Endothelial cell of umbilical vein (primary cell): ENCODE results near the gene PYHIN1.

Experiments
- GATA2 ChIP-seq: IDR thresholded peaks from 2 replicates; pipeline ENCODE4 v1.7.0; 2011; ENCODE audit warnings: low read depth, mild to moderate bottlenecking, moderate library complexity, mixed read lengths, low read length; ENCODE audit not compliant: insufficient read length, insufficient read depth
- TF ChIP-seq, protein P1 (sequence below), 2 donors: IDR thresholded peaks; 1 replicate in 1 of 2; 2 replicates in 1 of 2; pipeline ENCODE4 v1.5.1; 2011; ENCODE audit warnings: low read length in 2 of 2, mild to moderate bottlenecking in 2 of 2, moderate library complexity in 2 of 2, control low read depth in 1 of 2, inconsistent platforms in 1 of 2, low read depth in 1 of 2; ENCODE audit not compliant: insufficient read depth in 1 of 2; ENCODE audit errors: extremely low read depth in 1 of 2

GRCh38 chr1:158942490-158942889, 11.1 kb downstream of the PYHIN1 start:
- TF ChIP-seq GATA2 = no peak
- TF ChIP-seq, protein P1, sequence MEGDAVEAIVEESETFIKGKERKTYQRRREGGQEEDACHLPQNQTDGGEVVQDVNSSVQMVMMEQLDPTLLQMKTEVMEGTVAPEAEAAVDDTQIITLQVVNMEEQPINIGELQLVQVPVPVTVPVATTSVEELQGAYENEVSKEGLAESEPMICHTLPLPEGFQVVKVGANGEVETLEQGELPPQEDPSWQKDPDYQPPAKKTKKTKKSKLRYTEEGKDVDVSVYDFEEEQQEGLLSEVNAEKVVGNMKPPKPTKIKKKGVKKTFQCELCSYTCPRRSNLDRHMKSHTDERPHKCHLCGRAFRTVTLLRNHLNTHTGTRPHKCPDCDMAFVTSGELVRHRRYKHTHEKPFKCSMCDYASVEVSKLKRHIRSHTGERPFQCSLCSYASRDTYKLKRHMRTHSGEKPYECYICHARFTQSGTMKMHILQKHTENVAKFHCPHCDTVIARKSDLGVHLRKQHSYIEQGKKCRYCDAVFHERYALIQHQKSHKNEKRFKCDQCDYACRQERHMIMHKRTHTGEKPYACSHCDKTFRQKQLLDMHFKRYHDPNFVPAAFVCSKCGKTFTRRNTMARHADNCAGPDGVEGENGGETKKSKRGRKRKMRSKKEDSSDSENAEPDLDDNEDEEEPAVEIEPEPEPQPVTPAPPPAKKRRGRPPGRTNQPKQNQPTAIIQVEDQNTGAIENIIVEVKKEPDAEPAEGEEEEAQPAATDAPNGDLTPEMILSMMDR (IDR thresholded peaks at IDR 0.05; ENCODE audit: extremely low read depth in 1 of 2, insufficient read depth in 1 of 2, low read depth in 1 of 2, low read length in 2 of 2) = no peak
